ENCODE data around the gene TNFRSF8.

The TNFRSF8 gene

DNA sequence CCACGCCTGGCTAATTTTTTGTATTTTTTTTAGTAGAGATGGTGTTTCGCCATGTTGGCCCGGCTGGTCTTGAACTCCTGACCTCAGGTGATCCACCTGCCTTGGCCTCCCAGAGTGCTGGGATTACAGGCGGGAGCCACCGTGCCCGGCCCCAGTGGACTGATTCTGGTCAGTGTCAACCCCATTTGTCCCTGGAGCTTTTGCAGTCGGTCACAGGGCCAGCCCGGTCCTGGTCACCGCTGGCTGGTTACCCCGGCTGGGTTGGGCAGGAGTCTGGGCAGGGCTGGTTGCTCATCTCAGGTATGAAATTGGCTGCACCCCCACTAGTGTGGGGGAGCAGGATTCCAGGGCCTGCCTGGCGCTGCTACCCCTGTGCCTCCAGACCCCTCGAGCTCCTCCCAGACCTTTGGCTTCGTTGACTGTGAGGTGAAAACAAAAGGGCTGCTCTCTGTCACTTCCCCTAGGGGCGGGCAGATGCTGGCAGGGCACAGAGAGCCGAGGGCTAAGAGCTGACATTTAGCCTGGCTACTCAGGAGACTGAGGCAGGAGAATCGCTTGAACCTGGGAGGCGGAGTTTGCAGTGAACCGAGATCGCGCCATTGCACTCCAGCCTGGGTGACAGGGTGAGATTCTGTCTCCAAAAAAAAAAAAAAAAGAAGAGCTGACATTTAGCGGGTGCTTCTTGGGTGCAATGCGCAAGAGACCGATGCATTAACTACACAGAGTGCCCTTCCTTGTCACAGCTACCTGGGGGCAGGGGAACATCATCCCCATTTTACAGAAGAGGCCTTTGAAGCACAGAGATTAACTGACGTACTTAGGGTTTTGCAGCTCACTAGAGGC is 114.3 kb downstream of the TNFRSF8 start:
- peak in 1 of 2 experiments; percentile 60 for DNase-seq

DNA sequence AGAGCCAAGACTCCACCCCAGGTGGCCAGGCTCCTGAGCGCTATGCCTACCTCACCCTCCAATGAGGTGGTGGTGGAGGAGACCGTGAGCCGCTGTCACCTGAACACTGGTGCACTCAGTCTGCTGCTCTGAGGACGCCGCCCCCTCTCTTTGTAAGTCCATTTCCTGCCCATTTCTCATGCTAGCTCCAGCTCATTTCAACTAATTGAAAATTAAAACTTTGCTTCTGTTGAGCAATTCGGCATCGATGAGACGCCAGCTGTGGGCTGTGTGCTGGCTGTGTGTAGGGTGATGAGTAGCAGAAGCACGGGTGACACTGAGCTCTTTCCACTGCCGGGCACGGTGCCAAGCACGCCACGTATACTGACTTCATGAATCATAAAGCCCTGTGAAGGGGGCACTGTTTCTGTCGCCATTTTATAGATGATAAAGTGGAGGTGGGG is 114.9 kb downstream of the TNFRSF8 start:
- DNase-seq = peak; percentile 96 to 97

DNA sequence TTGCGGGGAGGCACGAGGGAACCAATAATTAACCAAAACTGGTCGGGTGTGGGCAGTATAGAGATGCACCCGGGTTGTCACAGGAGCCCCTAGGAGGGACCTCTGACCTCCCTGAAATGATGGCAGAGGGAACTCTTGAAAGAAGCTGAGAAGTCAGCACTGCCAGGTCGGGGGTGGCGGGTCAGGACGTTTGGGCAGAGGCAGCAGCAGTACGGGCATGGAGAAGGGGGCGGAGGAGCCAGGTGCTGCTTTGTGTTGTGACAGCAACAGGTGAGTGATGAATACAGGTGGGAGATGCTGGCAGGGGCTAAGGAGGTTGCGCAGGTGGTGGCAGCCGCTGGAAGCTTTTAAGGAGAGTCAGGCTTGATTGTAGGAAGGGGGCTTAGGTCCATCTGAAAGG is 115.4 kb downstream of the TNFRSF8 start:
- no peak for DNase-seq

- DNase-seq = peak; percentile 83 to 89
These were observed 116.0 kb downstream of the TNFRSF8 start for GRCh38 chr1:12179111-12179519.

- DNase-seq = no peak
These were observed 116.6 kb downstream of the TNFRSF8 start for GRCh38 chr1:12179676-12180075.

GRCh38 chr1:12180315-12180714 is 117.2 kb downstream of the TNFRSF8 start:
- no peak for DNase-seq

GRCh38 chr1:12180903-12181302 is 117.8 kb downstream of the TNFRSF8 start:
- DNase-seq = no peak

- no peak for DNase-seq
These were observed 118.5 kb downstream of the TNFRSF8 start for GRCh38 chr1:12181568-12181967.

- no peak for DNase-seq
These were observed 119.4 kb downstream of the TNFRSF8 start for GRCh38 chr1:12182410-12182984.

GRCh38 chr1:12183095-12183794 is 120.1 kb downstream of the TNFRSF8 start:
- DNase-seq = no peak

DNA sequence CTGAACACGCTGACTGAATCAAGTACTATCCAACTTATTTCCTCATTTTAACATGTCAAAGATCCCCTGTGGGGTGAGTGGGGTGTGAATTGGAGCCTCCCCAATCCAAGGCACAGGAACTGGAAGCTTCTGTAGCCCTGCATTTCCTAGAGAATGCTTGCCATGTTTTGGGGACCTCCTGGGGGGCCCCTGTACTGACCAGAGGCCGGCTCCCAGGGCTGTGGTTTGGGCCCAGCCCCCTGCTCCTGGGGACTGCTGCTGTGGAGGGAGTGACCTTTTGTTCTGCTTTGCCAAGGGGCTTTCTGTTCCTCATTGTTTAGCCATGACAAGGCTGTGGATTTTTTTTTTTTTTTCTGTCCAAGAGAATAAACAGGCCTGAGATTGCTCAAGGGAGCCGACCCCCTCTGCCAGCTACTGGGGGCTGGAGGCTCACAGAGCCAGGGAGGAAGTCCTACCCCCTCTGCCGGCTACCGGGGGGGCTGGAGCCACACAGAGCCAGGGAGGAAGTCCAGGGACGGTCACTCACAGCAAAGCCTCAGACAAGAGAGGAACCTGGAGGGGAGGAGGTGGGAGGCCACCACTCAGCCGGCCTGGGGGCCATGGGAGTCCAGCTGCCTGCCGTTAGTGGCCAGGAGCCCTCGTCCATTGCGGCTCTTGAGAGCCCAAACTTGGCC is 121.0 kb downstream of the TNFRSF8 start:
- no peak for DNase-seq

GRCh38 chr1:12185036-12185917 is 122.2 kb downstream of the TNFRSF8 start:
- DNase-seq = no peak

DNA sequence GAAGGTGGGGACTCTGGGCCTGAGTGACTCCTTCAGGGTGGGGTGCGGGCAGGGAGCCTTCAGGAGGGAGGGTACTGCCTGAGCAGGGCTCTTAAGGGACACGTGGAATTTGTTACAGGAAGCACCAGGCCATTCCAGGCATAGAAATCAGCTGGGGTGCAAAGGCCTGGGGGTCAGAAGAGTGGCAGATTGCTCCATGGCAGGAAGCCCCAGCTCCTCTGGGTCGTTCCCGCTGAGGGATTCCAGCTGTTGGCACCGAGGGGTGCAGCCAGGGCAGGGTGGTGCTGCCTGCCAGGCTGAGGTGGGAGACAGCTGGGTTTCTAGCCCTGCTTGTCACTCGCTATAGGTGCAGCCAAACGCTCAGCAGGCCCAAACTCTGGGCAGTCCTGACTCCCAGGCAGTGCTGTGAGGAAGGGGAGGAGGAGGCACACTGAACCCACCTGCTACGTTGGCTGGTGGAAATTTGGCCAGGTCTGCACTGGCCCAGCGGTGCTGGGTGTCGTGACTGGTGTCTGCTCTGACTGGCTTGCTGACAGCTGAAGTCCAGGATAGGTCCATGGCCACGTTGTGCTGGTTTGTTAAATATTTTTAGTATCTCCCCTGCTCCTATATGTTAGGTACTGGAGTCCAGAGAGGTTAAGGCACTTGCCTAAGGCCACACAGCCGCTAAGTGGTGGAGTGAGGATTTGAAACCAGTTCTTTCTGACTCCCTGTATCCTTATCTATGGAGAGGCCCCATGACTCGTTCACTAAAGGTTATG is 123.0 kb downstream of the TNFRSF8 start:
- DNase-seq = no peak

- no peak for DNase-seq
These were observed 123.5 kb downstream of the TNFRSF8 start for GRCh38 chr1:12186679-12186985.

- DNase-seq = no peak
These were observed 125.0 kb downstream of the TNFRSF8 start for GRCh38 chr1:12188115-12188514.

GRCh38 chr1:12188657-12189327 is 125.7 kb downstream of the TNFRSF8 start:
- DNase-seq = no peak

GRCh38 chr1:12189328-12189682 is 126.2 kb downstream of the TNFRSF8 start:
- DNase-seq = no peak

- no peak for DNase-seq
These were observed 128.3 kb downstream of the TNFRSF8 start for GRCh38 chr1:12191242-12192032.
